Colon (tissue), 2 donors: Measurements from ENCODE around the gene C4orf50.

ENCODE experiments used
- FAIRE-seq: peaks from 2 replicates; lab custom pipeline; 2012; peaks lifted over from hg19 to GRCh38; lab: Jason Lieb, UNC
- donor health status: control.
- donor health status: control.

The C4orf50 gene

DNA sequence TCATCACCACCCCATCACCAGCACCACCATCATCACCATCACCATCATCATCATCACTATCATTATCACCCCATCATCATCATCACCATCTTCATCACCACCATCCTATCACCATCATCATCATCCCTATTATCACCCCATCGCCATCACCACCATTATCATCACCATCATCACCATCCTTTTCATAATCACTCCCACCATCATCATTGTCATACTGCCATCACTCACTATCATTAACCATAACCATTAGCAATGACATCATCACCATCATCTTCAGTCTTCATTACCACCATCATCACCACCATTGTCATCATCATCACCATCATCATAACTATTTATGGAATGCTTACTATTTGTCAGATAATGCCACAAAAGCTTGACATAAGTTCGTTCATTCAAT, 161.0 kb downstream of the C4orf50 start:
- no peak for FAIRE-seq

DNA sequence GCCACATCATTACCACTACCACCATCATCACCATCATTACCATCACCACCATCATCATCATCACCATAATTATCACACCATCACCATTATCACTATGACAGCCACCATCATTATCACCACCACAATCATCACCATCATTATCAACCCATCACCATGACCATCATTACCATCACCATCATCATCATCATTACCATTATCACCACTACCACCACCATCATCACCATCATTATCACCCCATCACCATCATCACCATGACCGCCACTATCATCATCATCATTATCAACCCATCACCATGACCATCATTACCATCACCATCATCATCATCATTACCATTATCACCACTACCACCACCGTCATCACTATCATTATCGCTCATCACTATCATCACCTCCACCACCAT, 161.9 kb downstream of the C4orf50 start:
- peak; percentile 38 for FAIRE-seq

DNA sequence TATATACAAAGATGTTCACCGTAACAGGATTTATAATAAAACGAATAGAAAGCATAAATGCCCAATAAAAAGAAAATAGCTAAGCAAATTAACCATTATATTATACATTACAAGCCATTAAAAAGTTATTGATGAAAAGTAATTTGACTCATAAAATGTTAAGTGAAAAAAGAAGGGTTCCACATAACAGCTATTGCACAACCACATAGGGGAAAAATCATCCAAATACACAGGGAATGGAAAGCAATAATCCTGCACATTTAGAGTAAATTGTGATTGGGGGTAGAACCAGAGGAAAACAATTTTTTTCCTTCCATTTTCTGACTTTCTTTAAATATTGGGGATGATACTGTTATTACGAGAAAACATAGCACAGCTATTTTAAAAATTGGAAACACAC, 163.3 kb downstream of the C4orf50 start:
- no peak for FAIRE-seq

DNA sequence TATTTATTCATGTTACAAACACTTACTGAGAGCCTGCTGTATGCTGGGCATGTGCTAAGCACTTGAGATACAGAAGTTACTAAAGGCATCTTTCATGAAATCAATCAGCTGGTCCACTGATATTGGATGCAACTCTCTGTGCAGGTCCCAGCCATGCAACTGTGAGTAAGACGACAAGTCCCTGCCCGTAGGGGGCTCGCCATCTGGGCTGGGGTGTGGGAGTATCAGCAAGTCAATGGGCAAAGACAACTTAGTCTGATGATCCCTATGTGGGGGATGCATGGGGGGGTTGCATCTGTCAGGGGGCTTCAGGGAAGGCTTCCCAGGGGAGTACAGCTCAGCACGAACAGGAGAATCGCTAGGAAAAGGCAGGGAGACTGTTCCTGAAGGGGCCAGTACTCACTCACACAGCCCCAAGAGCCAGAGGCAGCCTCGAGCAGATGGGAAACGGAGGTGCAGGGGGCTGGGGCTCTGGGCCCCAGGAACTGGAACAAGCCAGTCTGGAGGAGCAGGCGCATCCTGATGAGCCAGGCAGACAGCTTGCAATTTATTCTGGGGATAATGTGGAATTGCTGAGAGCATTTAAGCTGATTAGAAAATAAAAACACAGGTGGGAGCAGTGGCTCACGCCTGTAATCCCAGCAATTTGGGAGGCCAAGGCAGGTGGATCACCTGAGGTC, 165.6 kb downstream of the C4orf50 start:
- FAIRE-seq: no peak

DNA sequence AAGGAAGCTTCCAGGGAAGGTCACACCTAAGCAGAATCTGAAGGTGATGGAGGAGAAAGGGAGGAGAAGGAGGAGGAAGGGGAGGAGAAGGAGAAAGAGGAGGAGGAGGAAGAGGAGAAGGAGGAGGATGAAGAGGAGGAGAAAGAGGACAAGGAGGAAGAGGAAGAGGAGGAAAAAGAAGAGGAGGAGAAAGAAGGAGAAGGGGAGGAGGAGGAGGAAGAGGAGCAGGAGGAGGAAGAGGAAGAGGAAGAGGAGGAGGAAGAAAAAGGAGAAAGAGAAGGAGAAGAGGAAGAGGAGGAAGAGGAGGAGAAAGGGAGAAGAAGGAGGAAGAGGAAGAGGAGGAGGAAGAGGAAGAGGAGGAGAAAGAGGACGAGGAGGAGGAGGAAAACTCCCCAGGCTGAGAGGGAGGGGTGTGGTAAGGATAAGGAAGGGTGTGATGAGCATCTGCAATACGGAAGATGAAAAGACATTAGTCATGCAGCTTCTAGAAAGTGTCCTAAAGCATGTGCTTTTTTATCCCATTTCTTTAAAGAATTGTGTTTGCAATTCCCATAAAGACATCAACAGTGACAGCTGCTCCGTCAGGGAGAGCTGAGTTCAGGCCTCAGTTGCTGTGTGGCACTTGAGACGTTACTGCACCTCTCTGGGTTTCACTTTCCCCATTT, 166.5 kb downstream of the C4orf50 start:
- no peak for FAIRE-seq
